ENCODE data around the gene CDK14. TPM values are rescaled to one million over a fixed set of nuclear protein-coding genes. Genes with fewer than 3 reads are reported as not detected.
"Not testable (repeated sequence)": the region's sequence is repeated elsewhere in the genome, so short reads cannot be mapped to it uniquely, and the experiment has no call there.

CDK14 gene
- total RNA-seq, 1 experiment from 2014 or later: 7.5 TPM

DNA sequence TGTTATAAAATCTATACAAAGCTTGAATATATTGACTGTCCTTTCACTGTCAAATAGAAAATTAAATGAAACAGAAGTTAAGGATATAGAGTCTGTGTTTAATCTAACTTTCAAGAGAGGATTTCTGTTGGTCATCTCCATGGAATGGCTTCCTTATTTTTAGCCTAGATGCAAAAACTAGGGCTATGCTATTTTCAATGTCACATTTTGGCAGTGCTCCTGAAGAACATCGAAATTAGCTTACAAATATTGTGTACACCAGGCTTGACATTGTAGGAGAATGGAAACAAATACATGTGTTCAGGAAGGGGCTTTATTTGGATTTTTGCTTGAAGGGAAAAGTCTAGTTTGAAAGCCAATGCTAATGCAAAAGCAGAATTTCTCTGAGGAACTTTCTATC, 295.4 kb downstream of the CDK14 start:
- Histone ChIP-seq H3K27me3 (no peaks in the 10 kb centered on the region), H3K9me3 (no peaks in the 10 kb centered on the region), H3K4me3 (no peak overlapping the region), H3K36me3 (no peaks in the 10 kb centered on the region)
- no peak for DNase-seq

DNA sequence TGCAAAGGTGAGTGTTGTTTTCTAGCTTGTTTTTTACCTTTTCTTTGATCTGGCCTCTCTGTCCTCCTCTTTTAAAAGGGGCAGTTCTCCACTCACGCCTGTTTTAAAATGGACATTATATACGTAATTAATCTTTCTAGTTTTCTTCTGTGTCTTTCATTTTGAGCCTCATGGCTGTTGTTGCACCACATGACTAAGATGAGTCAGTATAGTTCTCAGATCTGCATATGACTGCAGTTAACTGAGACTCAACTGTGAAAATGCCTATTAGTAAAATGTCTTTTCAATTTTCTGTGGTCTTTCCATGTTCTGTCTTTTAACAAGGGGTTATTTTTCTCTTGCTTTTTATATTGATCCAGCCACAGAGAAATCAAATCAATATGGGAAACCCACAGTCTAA, 296.1 kb downstream of the CDK14 start:
- Histone ChIP-seq H3K36me3 (no peaks in the 10 kb centered on the region), H3K4me3 (no peak overlapping the region), H3K27me3 (no peaks in the 10 kb centered on the region), H3K9me3 (no peaks in the 10 kb centered on the region)
- DNase-seq: no peak

DNA sequence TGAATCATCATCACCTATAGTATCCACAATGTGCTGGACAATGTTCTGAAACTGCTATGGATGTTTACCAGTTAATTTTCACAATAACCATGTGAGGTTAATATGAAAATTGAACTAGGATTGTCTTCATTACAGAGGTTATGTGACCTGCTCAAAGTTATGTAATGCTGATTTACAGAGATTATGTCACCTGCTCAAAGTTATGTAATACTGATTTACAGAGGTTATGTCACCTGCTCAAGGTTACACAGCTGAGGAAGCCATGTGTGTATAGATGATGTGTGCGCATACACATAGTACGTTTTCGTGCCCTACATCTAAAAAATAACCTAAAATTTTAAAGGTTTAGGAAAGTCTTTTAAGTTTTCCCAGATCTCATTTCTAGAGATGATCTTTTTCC, 298.0 kb downstream of the CDK14 start:
- Histone ChIP-seq H3K27me3 (no peaks in the 10 kb centered on the region), H3K36me3 (no peaks in the 10 kb centered on the region), H3K9me3 (no peaks in the 10 kb centered on the region), H3K4me3 (no peak overlapping the region)
- DNase-seq: no peak

DNA sequence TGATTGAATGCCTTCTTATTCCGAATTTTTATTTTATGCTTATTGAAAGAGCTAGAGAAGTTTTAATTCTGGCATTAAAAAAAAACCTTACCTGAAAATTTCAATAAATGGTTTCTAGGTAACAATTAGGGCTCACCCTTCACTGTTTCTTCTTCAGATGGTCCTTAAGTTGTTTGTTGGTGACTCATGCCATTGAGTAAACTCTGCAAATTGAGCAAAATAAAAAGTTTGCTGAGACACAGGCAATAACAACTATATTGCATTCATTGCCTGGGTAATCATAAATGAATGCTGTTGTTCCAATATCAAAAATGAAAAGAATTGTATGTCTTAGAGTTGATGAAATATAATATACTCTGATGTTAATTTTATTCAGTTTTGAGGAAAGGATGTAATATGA, 300.3 kb downstream of the CDK14 start:
- Histone ChIP-seq H3K4me3 (no peak overlapping the region), H3K27me3 (no peaks in the 10 kb centered on the region), H3K9me3 (no peaks in the 10 kb centered on the region), H3K36me3 (no peaks in the 10 kb centered on the region)
- no peak for DNase-seq

DNA sequence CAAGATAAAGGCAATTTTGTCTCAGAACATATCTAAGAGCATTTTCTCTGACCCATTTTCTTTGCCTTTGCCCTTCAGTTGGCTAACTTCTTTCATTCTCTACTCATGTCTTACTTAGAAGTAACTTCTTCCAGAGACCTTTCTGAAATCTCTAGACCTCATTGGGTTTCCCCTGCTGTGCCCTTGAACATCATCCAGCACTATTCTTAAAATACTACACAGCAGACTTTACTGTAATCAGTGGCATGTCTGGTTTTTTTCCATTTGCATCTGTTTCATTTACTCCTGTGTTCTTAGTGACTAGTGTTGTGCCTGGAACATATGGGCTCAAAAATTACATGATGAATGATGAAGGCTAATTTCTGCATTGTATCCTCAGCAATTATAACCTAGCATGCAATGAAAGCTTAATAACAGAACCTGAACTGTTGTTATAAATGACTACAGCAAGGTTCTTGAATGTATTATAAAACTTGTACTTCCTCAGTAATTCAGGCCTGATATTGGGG, 301.9 kb downstream of the CDK14 start:
- no peak overlapping the region for H3K4me3 ChIP-seq
- H3K9me3 ChIP-seq: no peaks in the 10 kb centered on the region
- no peaks in the 10 kb centered on the region for H3K36me3 ChIP-seq
- no peak for DNase-seq
- no peaks in the 10 kb centered on the region for H3K27me3 ChIP-seq

DNA sequence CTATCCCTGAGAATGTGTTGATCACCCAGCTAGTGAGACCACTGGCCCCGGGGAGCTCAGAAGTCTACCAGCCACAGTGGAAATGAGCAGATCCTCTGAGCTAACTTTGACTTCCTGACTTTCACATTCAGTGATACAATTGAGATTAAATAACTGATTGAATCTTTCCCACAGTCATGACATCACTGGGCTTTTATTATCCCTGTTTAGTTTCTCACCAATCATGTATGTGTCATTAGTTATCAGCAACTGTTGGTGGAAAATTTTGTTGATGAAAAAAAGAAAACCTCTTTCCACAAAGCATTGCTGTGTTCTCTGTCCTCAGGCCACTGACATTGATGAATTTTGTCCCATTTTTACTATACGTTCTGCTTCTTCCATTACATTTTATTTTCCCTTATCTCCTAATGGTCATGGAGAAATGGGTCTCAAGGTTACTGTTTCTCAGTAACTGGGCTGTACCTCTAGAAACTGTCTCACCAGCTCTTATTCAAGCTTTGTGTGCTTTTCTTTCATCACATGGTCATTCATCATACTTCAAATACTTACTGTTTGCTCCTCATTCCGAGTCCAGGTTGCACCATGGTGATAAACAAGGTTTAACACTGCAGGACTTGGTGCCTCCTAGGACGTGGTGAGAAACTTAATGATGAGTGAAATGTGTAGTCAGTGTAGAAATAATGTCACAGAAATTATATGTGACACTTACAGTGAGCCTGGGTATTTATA, 304.7 kb downstream of the CDK14 start:
- Histone ChIP-seq H3K36me3 (no peaks in the 10 kb centered on the region), H3K27me3 (no peaks in the 10 kb centered on the region), H3K4me3 (no peak overlapping the region), H3K9me3 (no peaks in the 10 kb centered on the region)
- no peak for DNase-seq

DNA sequence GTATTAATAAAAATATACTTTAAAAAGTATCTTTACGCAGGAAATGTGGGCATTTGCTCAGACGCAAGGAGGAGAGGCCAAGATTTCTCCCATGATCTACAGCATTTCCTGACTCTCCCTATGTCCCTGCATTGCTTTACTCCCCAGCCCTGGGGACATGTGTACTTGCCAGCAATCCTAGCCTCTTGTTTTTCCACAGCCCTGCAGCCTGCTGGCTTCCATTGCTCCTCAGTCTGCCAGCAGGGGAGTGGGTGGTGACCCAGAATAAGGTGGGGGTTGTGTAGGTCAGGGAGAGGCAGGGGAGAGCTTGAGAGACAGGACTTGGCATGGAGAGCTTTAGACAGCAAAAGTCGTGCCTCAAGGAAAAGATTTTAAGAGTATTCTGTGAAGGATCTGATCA, 307.7 kb downstream of the CDK14 start:
- Histone ChIP-seq H3K36me3 (no peaks in the 10 kb centered on the region), H3K27me3 (no peaks in the 10 kb centered on the region), H3K4me3 (no peak overlapping the region), H3K9me3 (no peaks in the 10 kb centered on the region)
- DNase-seq: no peak

DNA sequence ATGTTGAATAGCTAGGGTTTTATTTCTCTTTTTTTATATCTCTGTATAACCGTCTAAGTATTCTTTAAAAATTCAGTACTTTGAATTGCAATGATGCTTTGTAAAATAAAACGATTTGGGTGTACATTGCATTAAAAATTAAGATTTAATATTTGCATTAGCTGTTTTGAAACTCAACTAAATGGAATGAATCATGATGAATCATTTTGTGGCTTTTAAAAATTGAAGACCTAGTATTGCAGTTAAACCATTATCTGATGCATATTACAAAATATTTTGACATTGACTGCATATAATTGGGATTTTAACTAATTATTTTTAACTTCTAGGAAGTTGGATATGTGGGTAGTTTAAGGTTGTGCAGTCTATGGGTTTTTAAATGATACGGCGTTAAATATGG, 314.0 kb downstream of the CDK14 start:
- Histone ChIP-seq H3K36me3 (no peaks in the 10 kb centered on the region), H3K27me3 (no peaks in the 10 kb centered on the region), H3K9me3 (no peaks in the 10 kb centered on the region), H3K4me3 (no peak overlapping the region)
- no peak for DNase-seq

DNA sequence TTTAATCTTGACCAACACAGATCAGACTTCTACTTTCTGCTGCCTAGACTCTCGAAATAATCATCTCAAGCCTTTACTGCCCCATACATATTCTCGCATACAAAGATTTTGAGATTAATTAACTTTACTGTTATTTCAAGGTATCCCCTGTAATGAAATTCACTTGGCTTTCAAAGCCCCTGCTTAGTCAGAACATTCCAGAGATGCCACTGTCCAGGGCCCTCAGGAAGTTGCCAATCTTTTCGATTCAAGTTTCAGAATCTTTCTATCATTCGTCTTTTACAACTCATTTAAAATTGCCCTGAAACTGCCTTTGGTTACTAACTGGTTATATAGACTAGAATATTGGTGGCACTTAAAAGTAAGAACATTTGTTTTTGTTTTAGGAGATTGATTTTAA, 320.2 kb downstream of the CDK14 start:
- H3K36me3 ChIP-seq: no peaks in the 10 kb centered on the region; the same call in 1 of the 2 replicates
- H3K4me3 ChIP-seq: no peak overlapping the region
- DNase-seq: no peak
- H3K27me3 ChIP-seq: no peaks in the 10 kb centered on the region
- H3K9me3 ChIP-seq: no peaks in the 10 kb centered on the region

DNA sequence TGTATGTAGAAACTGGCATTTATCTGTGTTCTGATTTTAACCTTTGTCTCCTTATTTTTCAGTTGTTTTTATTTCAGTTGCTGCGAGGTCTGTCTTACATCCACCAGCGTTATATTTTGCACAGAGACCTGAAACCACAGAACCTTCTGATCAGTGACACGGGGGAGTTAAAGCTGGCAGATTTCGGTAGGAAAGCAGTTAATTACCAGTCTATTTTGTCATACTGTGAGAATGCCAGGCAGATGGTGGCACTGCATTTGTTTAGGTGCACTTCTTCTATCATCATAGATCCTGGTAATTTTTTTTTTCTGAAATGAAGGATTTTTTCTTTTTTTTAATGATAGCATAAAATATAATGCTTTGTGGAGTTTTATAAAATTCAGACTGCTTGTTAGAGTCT, 321.4 kb downstream of the CDK14 start:
- DNase-seq: no peak
- no peaks in the 10 kb centered on the region for H3K9me3 ChIP-seq
- no peaks in the 10 kb centered on the region; the same call in 1 of the 2 replicates for H3K36me3 ChIP-seq
- no peaks in the 10 kb centered on the region for H3K27me3 ChIP-seq
- no peak overlapping the region for H3K4me3 ChIP-seq

DNA sequence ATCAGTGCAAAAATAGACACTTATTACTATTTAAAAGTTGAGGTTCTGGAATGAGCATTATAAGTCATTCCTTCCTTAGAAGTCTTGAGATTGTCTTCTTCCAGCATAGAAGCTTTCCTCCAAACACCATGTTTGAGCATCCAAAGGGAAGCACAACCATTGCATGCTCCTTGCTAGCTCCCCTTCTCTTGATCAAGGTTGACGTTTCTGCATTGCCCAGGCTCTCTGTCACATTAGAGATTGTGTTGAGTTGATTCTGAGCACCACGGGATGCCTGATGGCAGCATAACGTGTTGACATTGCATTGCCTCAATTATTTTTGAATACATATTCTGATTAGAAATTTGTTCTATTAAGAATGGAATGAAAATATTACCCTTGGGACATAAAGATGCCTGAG, 322.2 kb downstream of the CDK14 start:
- no peaks in the 10 kb centered on the region; the same call in 1 of the 2 replicates for H3K36me3 ChIP-seq
- DNase-seq: no peak
- H3K9me3 ChIP-seq: no peaks in the 10 kb centered on the region
- H3K27me3 ChIP-seq: no peaks in the 10 kb centered on the region
- H3K4me3 ChIP-seq: no peak overlapping the region

DNA sequence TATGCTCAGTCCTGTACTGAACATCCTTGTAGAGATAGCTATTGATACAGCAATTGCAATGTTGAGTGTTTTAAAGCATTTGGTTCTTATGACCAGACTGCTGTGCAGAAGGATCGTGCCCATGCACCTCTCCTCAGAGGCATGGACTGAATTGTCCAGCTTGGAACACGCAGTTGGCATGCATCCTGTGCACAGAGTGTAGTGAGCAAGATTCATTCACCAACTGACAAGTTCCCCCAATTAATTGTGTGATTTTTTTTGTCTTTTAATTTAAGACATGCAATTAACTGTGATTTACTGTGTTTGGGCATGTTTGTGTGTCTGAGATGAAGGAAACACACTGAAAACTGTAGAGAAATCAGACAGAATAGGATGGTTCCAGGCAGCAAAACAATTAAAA, 323.7 kb downstream of the CDK14 start:
- H3K9me3 ChIP-seq: no peaks in the 10 kb centered on the region
- H3K4me3 ChIP-seq: no peak overlapping the region
- H3K36me3 ChIP-seq: no peaks in the 10 kb centered on the region; the same call in 1 of the 2 replicates
- H3K27me3 ChIP-seq: no peaks in the 10 kb centered on the region
- DNase-seq: no peak

DNA sequence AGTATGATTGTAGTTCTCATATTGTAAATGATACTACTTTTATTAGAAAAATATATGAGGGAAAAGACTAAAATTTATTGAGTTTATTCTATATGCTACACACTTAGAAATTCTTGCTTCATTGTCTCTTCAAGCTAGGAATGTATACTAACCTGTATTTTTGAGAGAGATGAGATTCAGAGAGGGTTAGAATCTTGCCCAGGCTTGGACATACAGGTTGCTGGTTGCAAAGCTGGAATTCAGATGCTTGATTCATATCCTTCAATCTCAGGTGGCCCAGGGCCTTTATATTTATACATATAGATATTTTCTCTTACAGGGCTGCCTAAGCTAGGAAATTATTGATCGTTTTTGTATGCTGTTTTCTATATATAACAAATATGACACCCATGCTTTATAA, 324.2 kb downstream of the CDK14 start:
- Histone ChIP-seq H3K4me3 (no peak overlapping the region), H3K36me3 (no peaks in the 10 kb centered on the region; the same call in 1 of the 2 replicates), H3K27me3 (no peaks in the 10 kb centered on the region), H3K9me3 (no peaks in the 10 kb centered on the region)
- no peak for DNase-seq

DNA sequence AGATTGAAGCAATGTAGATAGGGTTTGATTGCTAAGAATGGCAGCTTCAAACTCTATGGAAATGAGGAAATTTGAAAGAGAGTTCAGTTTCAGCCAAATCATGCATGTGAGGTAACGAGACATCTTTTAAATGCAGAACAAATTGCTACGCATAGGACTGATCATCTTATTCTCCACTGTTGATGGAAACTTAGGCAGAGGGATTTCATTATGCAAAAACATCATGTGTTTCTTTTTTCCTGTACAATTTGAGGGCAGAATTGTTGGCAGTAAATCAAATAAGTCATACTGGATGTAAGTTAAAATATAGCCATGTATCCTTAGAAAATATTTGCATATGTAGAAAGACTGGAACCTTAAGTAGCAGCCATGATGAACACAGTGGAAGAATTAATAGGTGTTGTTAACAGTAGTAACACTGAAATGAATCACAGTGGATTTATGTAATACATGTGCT, 327.4 kb downstream of the CDK14 start:
- DNase-seq: no peak
- Histone ChIP-seq H3K9me3 (no peaks in the 10 kb centered on the region), H3K36me3 (no peaks in the 10 kb centered on the region), H3K27me3 (no peaks in the 10 kb centered on the region), H3K4me3 (no peak overlapping the region)

DNA sequence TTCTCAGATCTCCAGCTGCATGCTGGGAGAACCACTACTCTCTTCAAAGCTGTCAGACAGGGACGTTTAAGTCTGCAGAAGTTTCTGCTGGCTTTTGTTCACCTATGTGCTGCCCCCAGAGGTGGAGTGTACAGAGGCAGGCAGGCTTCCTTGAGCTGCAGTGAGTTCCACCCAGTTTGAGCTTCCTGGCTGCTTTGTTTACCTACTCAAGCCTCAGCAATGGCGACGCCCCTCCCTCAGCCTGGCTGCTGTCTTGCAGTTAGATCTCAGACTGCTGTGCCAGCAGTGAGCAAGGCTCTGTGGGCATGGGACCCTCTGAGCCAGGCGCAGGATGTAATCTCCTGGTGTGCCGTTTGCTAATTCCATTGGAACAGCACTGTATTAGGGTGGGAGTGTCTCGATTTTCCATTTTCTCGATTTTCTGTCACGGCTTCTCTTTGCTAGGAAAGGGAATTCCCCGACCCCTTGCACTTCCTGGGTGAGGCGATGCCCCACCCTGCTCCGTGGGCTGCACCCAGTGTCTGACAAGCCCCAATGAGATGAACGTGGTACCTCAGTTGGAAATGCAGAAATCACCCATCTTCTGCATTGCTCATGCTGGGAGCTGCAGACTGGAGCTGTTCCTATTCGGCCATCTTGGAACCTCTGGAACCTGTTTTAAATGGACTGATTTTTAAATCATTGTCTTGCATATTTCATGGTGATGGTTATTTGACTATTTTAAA, 332.7 kb downstream of the CDK14 start:
- not testable (repeated sequence) for DNase-seq, H3K27me3 ChIP-seq, H3K9me3 ChIP-seq, H3K36me3 ChIP-seq, H3K4me3 ChIP-seq

DNA sequence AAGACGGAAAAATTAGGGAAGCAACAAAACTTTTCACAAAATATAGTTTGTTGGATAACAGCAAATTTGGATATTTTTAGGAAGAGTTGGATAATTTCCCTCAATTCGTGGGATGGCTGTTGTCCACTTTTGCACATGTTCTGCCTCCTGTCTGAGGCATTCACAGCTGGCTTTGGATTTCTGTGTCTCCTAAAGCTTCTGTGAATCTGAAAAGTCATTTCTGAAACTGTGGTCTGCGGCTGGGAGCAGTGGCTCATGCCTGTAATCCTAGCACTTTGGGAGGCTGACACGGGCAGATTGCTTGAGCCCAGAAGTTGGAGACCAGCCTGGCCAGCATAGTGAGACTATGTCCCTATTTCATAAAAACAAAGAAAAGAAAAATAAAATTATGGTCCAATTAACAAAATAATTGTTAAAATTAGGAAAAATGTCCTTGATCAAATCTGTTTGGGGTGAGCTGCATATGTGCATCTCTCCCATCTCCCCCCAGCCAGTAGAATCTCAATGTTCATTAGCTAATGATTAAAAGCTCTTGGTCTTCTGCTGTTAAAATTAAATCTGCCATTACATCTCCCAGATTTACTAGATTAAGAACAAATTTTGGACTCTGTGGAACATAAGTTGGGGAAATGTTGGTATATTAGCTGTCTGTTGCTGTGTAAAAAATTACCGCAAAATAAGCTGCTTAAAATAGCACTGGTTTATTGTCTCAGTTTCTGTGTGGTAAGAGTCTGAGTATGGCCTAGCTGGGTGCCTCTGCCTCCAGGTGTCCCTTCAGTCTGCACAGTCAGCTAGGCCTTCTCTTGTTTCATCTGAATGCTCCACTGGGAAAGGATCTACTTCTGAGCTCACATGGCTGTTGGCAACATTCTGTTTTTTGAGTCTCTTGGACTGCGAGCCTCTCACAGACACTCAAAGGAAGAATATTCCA, 336.1 kb downstream of the CDK14 start:
- Histone ChIP-seq H3K36me3 (no peaks in the 10 kb centered on the region), H3K9me3 (no peaks in the 10 kb centered on the region), H3K27me3 (no peaks in the 10 kb centered on the region), H3K4me3 (no peak overlapping the region)
- DNase-seq: no peak

DNA sequence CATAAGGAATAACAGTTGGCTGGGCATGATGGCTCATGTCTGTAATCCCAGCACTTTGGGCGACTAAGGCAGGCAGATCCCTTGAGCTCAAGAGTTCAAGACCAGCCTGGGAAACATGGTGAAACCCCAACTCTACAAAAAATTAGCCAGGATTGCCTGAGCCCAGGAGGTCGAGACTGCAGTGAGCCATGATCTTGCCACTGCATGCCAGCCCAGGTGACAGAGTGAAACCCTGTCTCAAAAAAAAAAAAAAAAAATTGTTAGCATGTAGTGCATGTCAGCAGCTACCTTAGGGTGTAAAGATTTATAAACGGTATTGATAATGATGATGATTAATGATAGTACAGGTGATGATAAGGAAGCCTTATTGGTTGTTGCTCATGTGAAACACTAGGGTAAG, 336.9 kb downstream of the CDK14 start:
- H3K27me3 ChIP-seq: no peaks in the 10 kb centered on the region
- no peaks in the 10 kb centered on the region for H3K9me3 ChIP-seq
- DNase-seq: no peak
- H3K36me3 ChIP-seq: no peaks in the 10 kb centered on the region
- no peak overlapping the region for H3K4me3 ChIP-seq
